WTC11 (cell line): Measurements from ENCODE around the gene MAMDC2. TPM values are rescaled to one million over a fixed set of nuclear protein-coding genes. Genes with fewer than 3 reads are reported as not detected.

Source experiments
- ATAC-seq: fragments of 200-7000 bp; cut with Tn5 transposase; 2 replicates; pipeline ENCODE4 v1.10.0; 2021; ENCODE audit warnings: mild to moderate bottlenecking, moderate library complexity
- CTCF ChIA-PET: fragments of 300-600 bp; sonication (Branson Sonifier 250); formaldehyde crosslinking; loops from one replicate; lab custom pipeline; 2021; ENCODE audit warnings: antibody characterized with exemption; lab: Charles Lee
- POLR2A ChIA-PET: fragments of 350-600 bp; sonication (Branson Sonifier 250); formaldehyde crosslinking; loops from one replicate; lab custom pipeline; 2021; ENCODE audit warnings: antibody characterized with exemption; lab: Charles Lee
- DNase-seq: peaks from one replicate; pipeline ENCODE4 v3.0.0; 2021; ENCODE audit warnings: low spot score
- H3K27ac Mint-ChIP-seq: 2 replicates; pipeline ENCODE4 v1.8.0; 2021; ENCODE audit warnings: mixed read lengths
- H3K27me3 Mint-ChIP-seq: 2 replicates; pipeline ENCODE4 v1.8.0; 2021; ENCODE audit warnings: low read depth, mild to moderate bottlenecking, moderate library complexity, mixed read lengths
- H3K36me3 Mint-ChIP-seq: 2 replicates; pipeline ENCODE4 v1.8.0; 2021; ENCODE audit warnings: mixed read lengths
- H3K4me1 Mint-ChIP-seq: 2 replicates; pipeline ENCODE4 v1.8.0; 2022; ENCODE audit warnings: mixed read lengths
- H3K4me3 Mint-ChIP-seq: 2 replicates; pipeline ENCODE4 v1.8.0; 2021; ENCODE audit warnings: mild to moderate bottlenecking, moderate library complexity, mixed read lengths
- H3K9me3 Mint-ChIP-seq: 2 replicates; pipeline ENCODE4 v1.8.0; 2021; ENCODE audit warnings: mixed read lengths
- AR ChIP-seq: fragments of 250-450 bp; sonication (Bioruptor Pico); IDR thresholded peaks from 2 replicates; pipeline ENCODE4 v1.9.0; 2021; ENCODE audit warnings: mild to moderate bottlenecking
- ARID4B ChIP-seq: sonication (generic); formaldehyde crosslinking; IDR thresholded peaks from 2 replicates; pipeline ENCODE4 v1.8.0; 2023; ENCODE audit warnings: missing genetic modification reagents, mild to moderate bottlenecking, borderline replicate concordance
- ATF6 ChIP-seq: sonication (generic); formaldehyde crosslinking; IDR thresholded peaks from 2 replicates; pipeline ENCODE4 v1.8.1; 2023; ENCODE audit warnings: mild to moderate bottlenecking, missing genetic modification reagents
- CREB1 ChIP-seq: sonication (generic); formaldehyde crosslinking; IDR thresholded peaks from 2 replicates; pipeline ENCODE4 v1.8.0; 2023; ENCODE audit warnings: mild to moderate bottlenecking, missing genetic modification reagents
- ESRRA ChIP-seq: sonication (generic); formaldehyde crosslinking; IDR thresholded peaks from 2 replicates; pipeline ENCODE4 v1.8.1; 2022; ENCODE audit warnings: mild to moderate bottlenecking, missing genetic modification reagents, borderline replicate concordance
- FOXJ3 ChIP-seq: sonication (generic); formaldehyde crosslinking; IDR thresholded peaks from 2 replicates; pipeline ENCODE4 v1.9.0; 2021; ENCODE audit warnings: missing genetic modification reagents, mild to moderate bottlenecking, borderline replicate concordance
- GTF2I ChIP-seq: fragments of 250-450 bp; sonication (Bioruptor Pico); conservative IDR thresholded peaks from 2 replicates; pipeline ENCODE4 v1.4.0; 2021; ENCODE audit warnings: mild to moderate bottlenecking
- IRF1 ChIP-seq: sonication (generic); formaldehyde crosslinking; IDR thresholded peaks from 2 replicates; pipeline ENCODE4 v1.8.0; 2023; ENCODE audit warnings: missing genetic modification reagents
- IRF2 ChIP-seq: sonication (generic); formaldehyde crosslinking; IDR thresholded peaks from 2 replicates; pipeline ENCODE4 v1.8.0; 2022; ENCODE audit warnings: low read depth, missing genetic modification reagents, borderline replicate concordance
- NFATC4 ChIP-seq: fragments of 250-450 bp; sonication (Bioruptor Pico); IDR thresholded peaks from 2 replicates; pipeline ENCODE4 v1.9.0; 2021; ENCODE audit warnings: mild to moderate bottlenecking
- NFE2L1 ChIP-seq: sonication (generic); formaldehyde crosslinking; IDR thresholded peaks from 2 replicates; pipeline ENCODE4 v1.8.1; 2023; ENCODE audit warnings: missing genetic modification reagents
- NR1H2 ChIP-seq: sonication (generic); formaldehyde crosslinking; IDR thresholded peaks from 2 replicates; pipeline ENCODE4 v1.9.0; 2021; ENCODE audit warnings: mild to moderate bottlenecking, moderate library complexity, missing genetic modification reagents
- NR3C1 ChIP-seq: sonication (generic); formaldehyde crosslinking; conservative IDR thresholded peaks from 2 replicates; pipeline ENCODE4 v1.8.1; 2023; ENCODE audit warnings: low read depth, mild to moderate bottlenecking, missing genetic modification reagents
- PREB ChIP-seq: sonication (generic); formaldehyde crosslinking; IDR thresholded peaks from 2 replicates; pipeline ENCODE4 v1.8.1; 2022; ENCODE audit warnings: mild to moderate bottlenecking, missing genetic modification reagents, moderate library complexity, borderline replicate concordance
- PRRX2 ChIP-seq: fragments of 250-450 bp; sonication (Bioruptor Pico); IDR thresholded peaks from 2 replicates; pipeline ENCODE4 v1.8.0; 2021; ENCODE audit warnings: mild to moderate bottlenecking
- USF2 ChIP-seq: sonication (generic); formaldehyde crosslinking; IDR thresholded peaks from 2 replicates; pipeline ENCODE4 v1.8.1; 2023; ENCODE audit warnings: mild to moderate bottlenecking, missing genetic modification reagents, moderate library complexity
- ZNF121 ChIP-seq: sonication (generic); formaldehyde crosslinking; IDR thresholded peaks from 2 replicates; pipeline ENCODE4 v1.8.0; 2023; ENCODE audit warnings: missing genetic modification reagents
- ZNF138 ChIP-seq: sonication (generic); formaldehyde crosslinking; conservative IDR thresholded peaks from 2 replicates; pipeline ENCODE4 v1.8.1; 2022; ENCODE audit warnings: mild to moderate bottlenecking, moderate library complexity, missing genetic modification reagents
- ZNF396 ChIP-seq: fragments of 250-450 bp; sonication (Bioruptor Pico); IDR thresholded peaks from 2 replicates; pipeline ENCODE4 v1.8.0; 2021; ENCODE audit warnings: mild to moderate bottlenecking, moderate library complexity, borderline replicate concordance
- ZNF416 ChIP-seq: fragments of 250-450 bp; sonication (Bioruptor Pico); IDR thresholded peaks from 2 replicates; pipeline ENCODE4 v1.9.0; 2021; ENCODE audit warnings: mild to moderate bottlenecking, inconsistent platforms
- total RNA-seq: library from RNA; stranded (reverse); gene quantifications from 3 replicates; pipeline ENCODE4 v1.2.3, GENCODE V29; 2021

The MAMDC2 gene
- total RNA-seq, 1 experiment from 2014 or later: 6.0 TPM

GRCh38 chr9:70218767-70219166 is 175.1 kb downstream of the MAMDC2 start:
- no peak for DNase-seq
- no peaks in the 10 kb centered on the region for H3K27me3 Mint-ChIP-seq
- peaks cover 11% of the 10 kb centered on the region for H3K36me3 Mint-ChIP-seq
- no peak for ATAC-seq
- H3K27ac Mint-ChIP-seq: no peak overlapping the region
- no peak overlapping the region for H3K4me3 Mint-ChIP-seq
- no peaks in the 10 kb centered on the region for H3K4me1 Mint-ChIP-seq
- H3K9me3 Mint-ChIP-seq: peaks cover 12% of the 10 kb centered on the region
- POLR2A ChIA-PET: no interaction called here
- TF ChIP-seq GTF2I: no peak
- no peak for TF ChIP-seq PRRX2
- TF ChIP-seq FOXJ3 (CRISPR knock-in tag): no peak
- TF ChIP-seq ZNF121 (CRISPR knock-in tag): no peak
- no peak for TF ChIP-seq USF2 (CRISPR knock-in tag)
- no peak for TF ChIP-seq ZNF138 (CRISPR knock-in tag)
- TF ChIP-seq IRF1: no peak
- no peak for TF ChIP-seq NR1H2 (CRISPR knock-in tag)
- no peak for TF ChIP-seq ARID4B (CRISPR knock-in tag)
- TF ChIP-seq ZNF396 (CRISPR knock-in tag): no peak
- TF ChIP-seq CREB1 (CRISPR knock-in tag): no peak
- TF ChIP-seq NR3C1 (CRISPR knock-in tag): no peak
- no peak for TF ChIP-seq ESRRA (CRISPR knock-in tag)
- TF ChIP-seq AR: no peak
- TF ChIP-seq PREB (CRISPR knock-in tag): no peak
- no peak for TF ChIP-seq NFATC4 (CRISPR knock-in tag)
- TF ChIP-seq NFE2L1 (CRISPR knock-in tag): no peak
- TF ChIP-seq ATF6 (CRISPR knock-in tag): no peak
- TF ChIP-seq ZNF416 (CRISPR knock-in tag): no peak
- no peak for TF ChIP-seq IRF2
- TF ChIP-seq, all 79 proteins: peak for 0
- CTCF ChIA-PET: interaction anchor here (1.4 kb wide), 1 partner anchor 11 kb away, joined by 5 read pairs; no protein-coding TSS in a partner anchor
